Stomach (tissue), 9 donors: ENCODE results near the gene UST. TPM values are rescaled to one million over a fixed set of nuclear protein-coding genes. Genes with fewer than 3 reads are reported as not detected.

ENCODE experiments used
- DNase-seq, 2 donors: peaks; one replicate each; pipeline versions ENCODE4 v3.0.0 to v3.0.0-alpha.2; 2013 to 2019
- H3K27ac ChIP-seq, 5 donors: fragments of 200-600 bp in 4 of 5; sonication (generic) in 4 of 5; one replicate each; pipeline ENCODE4 v1.5.1; 2013 to 2019; ENCODE audit warnings: mild to moderate bottlenecking in 1 of 5, moderate library complexity in 1 of 5
- H3K27me3 ChIP-seq, 3 donors: fragments of 200-600 bp; sonication (generic); one replicate each; pipeline ENCODE4 v1.5.1; 2017 to 2019; ENCODE audit warnings: mixed run types in 1 of 3
- H3K36me3 ChIP-seq, 4 donors: fragments of 200-600 bp; sonication (generic); 1 replicate in 3 of 4; 2 replicates in 1 of 4; pipeline ENCODE4 v1.5.1; 2016 to 2019
- H3K4me1 ChIP-seq, 4 donors: fragments of 200-600 bp; sonication (generic); one replicate each; pipeline ENCODE4 v1.5.1; 2016 to 2019
- H3K4me3 ChIP-seq, 4 donors: fragments of 200-600 bp; sonication (generic) in 3 of 4; one replicate each; pipeline ENCODE4 v1.5.1; 2016 to 2019; ENCODE audit warnings: mild to moderate bottlenecking in 1 of 4
- H3K9me3 ChIP-seq, 4 donors: fragments of 200-600 bp; sonication (generic); one replicate each; pipeline ENCODE4 v1.5.1; 2016 to 2019
- CTCF ChIP-seq, 7 experiments: fragments of 450-650 bp in 4 of 7; fragments of 200-600 bp in 3 of 7; sonication (generic) in 3 of 7; IDR thresholded peaks; one replicate each; pipeline ENCODE4 v1.5.1; 2016 to 2019; ENCODE audit warnings: antibody characterized with exemption in 7 of 7, control low read depth in 2 of 7, mild to moderate bottlenecking in 1 of 7
- EP300 ChIP-seq: sonication (generic); formaldehyde crosslinking; IDR thresholded peaks from one replicate; pipeline ENCODE4 v1.6.1; 2017; ENCODE audit warnings: antibody characterized with exemption
- POLR2A ChIP-seq, 4 donors: fragments of 450-650 bp; IDR thresholded peaks; one replicate each; pipeline ENCODE4 v1.6.1; 2016; ENCODE audit warnings: antibody characterized with exemption in 4 of 4, control low read depth in 2 of 4, mild to moderate bottlenecking in 1 of 4, moderate library complexity in 1 of 4
- POLR2AphosphoS5 ChIP-seq, 3 donors: sonication (generic); formaldehyde crosslinking; IDR thresholded peaks; one replicate each; pipeline ENCODE4 v1.6.1; 2016; ENCODE audit warnings: antibody characterized with exemption in 3 of 3
- WGBS, 5 donors: extraction: QIAGEN DNeasy Blood & Tissue Kit in 3 of 5; methylation state at CpG; one replicate each; pipeline versions ENCODE4 v1.1.5 to v1.1.7; 2013 to 2018; 5-methylcytosine and 5-hydroxymethylcytosine counted together
- intact Hi-C: fragments of 100-400 bp; cut with DNase I; formaldehyde crosslinking; loops from one replicate; pipeline ENCODE4 v1.15.1; 2023; ENCODE audit warnings: low total_unique reads
- polyA plus RNA-seq, 3 donors: library from polyadenylated mRNA; stranded (reverse); fragments of 200-250 nt; gene quantifications; one replicate each; pipeline ENCODE4 v1.2.3, GENCODE V29; 2013
- total RNA-seq, 5 donors: library from RNA; depleted of rRNA; stranded (reverse); fragments of >200 nt; gene quantifications; one replicate each; pipeline versions ENCODE4 v1.1.0 to v1.2.3, GENCODE V29; 2014 to 2016
- donor health status: healthy with polysubstance abuse.
- donor health status: Bipolar disorder and iron deficiency.
- donor health status: healthy.

The UST gene
- total and polyA plus RNA-seq, 8 donors = 2.2 to 45.8 (median 8.9) TPM

DNA sequence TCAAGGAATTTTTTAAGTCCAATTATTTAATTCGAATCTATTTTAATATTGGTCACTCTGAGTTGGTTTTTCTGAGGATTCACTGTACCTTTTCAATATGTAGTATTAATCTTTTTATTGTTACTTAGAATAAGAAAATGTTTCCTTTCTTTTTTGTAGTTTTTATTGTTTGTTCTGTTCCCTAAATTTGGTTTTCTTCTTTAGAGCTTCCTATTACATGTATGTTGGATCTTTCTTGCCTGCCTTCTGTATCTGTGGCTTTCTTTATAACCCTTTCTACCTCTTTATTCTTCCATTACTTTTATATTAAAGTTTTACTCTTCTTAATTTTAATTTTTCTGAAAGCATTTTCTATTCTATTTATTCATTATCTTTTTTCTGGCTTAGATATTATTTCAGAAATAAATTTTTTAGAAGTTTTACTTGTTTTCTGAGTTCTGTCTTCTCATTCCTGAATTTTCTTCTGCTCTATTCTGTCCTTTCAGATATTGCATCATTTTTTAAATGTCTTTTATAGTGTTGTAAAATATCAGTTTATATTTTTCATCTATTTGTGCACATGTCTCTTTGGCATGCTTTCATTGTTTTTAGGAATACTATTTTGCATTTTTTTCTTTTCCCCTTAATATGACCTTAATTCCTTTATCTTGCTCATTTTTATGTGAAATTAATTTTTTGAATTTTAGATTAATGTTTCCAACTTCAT lies 33.6 kb upstream of the UST start:
- Histone ChIP-seq H3K36me3 (no peaks in the 10 kb centered on the region), H3K27ac (no peak overlapping the region), H3K9me3 (no peaks in the 10 kb centered on the region), H3K4me3 (no peak overlapping the region), H3K4me1 (no peaks in the 10 kb centered on the region), H3K27me3 (no peaks in the 10 kb centered on the region)
- WGBS, 5 donors = 95 to 98% (median 97%) methylated on average over 1 of the region's 1 CpG
- TF ChIP-seq CTCF (IDR thresholded peaks at IDR 0.05) (no peak), POLR2AphosphoS5 (IDR thresholded peaks at IDR 0.05) (no peak), POLR2A (IDR thresholded peaks at IDR 0.05) (no peak), EP300 (no peak)
- intact Hi-C loops = no loop called here
- no peak for DNase-seq

DNA sequence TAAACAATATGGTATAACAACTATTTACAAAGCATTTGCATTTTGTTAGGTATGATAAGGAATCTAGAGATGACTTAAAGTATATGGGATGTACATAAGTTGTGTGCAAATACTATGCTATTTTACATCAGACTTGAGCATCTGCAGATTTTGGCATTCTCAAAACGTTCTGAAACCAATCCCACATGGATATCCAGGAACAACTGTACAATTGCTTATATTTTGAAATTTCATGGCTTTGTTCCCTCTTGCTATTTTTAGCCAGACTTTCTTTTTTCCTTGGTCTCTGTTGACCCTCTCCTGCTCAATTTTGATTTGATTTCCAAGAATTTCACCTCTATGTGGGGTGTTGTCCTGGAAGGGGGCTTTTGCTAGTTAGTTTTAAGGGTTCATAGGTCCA lies 32.9 kb upstream of the UST start:
- Histone ChIP-seq H3K4me3 (no peak overlapping the region), H3K4me1 (no peaks in the 10 kb centered on the region), H3K27ac (no peak overlapping the region), H3K36me3 (no peaks in the 10 kb centered on the region), H3K27me3 (no peaks in the 10 kb centered on the region), H3K9me3 (no peaks in the 10 kb centered on the region)
- WGBS, 5 donors = 23 to 59% (median 44%) methylated on average over 1 of the region's 1 CpG
- intact Hi-C loops = no loop called here
- no peak for TF ChIP-seq POLR2A (IDR thresholded peaks at IDR 0.05)
- no peak for TF ChIP-seq CTCF (IDR thresholded peaks at IDR 0.05)
- no peak for TF ChIP-seq POLR2AphosphoS5 (IDR thresholded peaks at IDR 0.05)
- no peak for TF ChIP-seq EP300
- peak in 1 of 2 donors; percentile 21 for DNase-seq

DNA sequence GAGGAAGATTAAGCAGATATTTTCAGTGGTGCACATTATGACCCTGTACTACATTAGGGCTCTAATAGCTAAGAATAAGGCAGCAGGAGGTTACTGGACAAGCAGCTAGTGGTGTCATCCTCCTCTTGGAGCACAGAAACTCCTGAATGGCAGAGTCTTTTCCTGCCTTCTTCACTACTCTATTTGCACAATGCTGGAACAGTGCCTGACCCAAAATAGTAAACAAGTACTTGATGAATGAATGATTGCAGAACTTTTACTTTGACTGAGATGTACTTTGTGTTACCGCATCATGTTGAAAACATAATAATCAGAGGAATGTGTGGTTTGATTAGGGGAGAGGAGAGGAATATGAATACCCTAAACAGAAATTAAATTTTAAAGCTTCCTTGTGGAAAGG lies 30.0 kb upstream of the UST start:
- intact Hi-C loops = no loop called here

DNA sequence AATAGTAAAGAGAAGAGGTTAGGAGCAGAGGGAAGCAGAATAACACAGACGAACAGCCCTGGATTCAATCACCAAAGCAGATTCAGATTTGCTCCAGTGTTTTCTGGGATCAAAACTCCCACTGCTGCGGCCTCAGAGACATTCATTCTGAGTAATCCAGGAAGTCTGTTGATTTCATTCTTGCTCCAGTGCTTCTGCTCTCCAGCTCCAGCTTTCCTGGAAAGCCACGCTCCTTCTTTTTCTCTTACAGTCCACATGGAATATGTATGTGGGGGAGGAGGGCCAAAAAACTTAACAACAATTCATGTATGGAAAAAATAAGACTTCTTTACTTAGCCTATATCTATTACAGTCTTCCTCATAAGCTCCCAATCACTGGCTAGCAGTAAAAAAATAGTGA lies 26.4 kb upstream of the UST start:
- H3K27ac ChIP-seq = no peak overlapping the region
- TF ChIP-seq POLR2AphosphoS5 (IDR thresholded peaks at IDR 0.05) = no peak
- no peak for TF ChIP-seq POLR2A (IDR thresholded peaks at IDR 0.05)
- no peak for TF ChIP-seq EP300
- no peak for TF ChIP-seq CTCF (IDR thresholded peaks at IDR 0.05)
- DNase-seq = peak in 1 of 2 donors; percentile 84
- no peaks in the 10 kb centered on the region for H3K36me3 ChIP-seq
- peaks cover 0 to 5% (median 0%) of the 10 kb centered on the region in 4 donors for H3K9me3 ChIP-seq
- 69 to 80% (median 76%) methylated on average over 3 of the region's 3 CpGs for WGBS, 5 donors
- H3K4me3 ChIP-seq = no peak overlapping the region
- no peaks in the 10 kb centered on the region for H3K27me3 ChIP-seq
- no peaks in the 10 kb centered on the region for H3K4me1 ChIP-seq
- intact Hi-C loops = no loop called here

More for the DNA sequence above, 30.0 kb upstream of the UST start:
- DNase-seq = no peak
- no peak for TF ChIP-seq POLR2A (IDR thresholded peaks at IDR 0.05)
- TF ChIP-seq CTCF (IDR thresholded peaks at IDR 0.05) = no peak
- no peak for TF ChIP-seq POLR2AphosphoS5 (IDR thresholded peaks at IDR 0.05)
- no peak for TF ChIP-seq EP300
- H3K27me3 ChIP-seq = no peaks in the 10 kb centered on the region
- 0 to 51% (median 3%) methylated on average over 1 of the region's 1 CpG for WGBS, 5 donors
- no peak overlapping the region for H3K27ac ChIP-seq
- no peak overlapping the region for H3K4me3 ChIP-seq
- no peaks in the 10 kb centered on the region for H3K36me3 ChIP-seq
- H3K4me1 ChIP-seq = no peaks in the 10 kb centered on the region
- no peaks in the 10 kb centered on the region for H3K9me3 ChIP-seq
